RWPE1 (cell line): Measurements from ENCODE around the gene STPG4.

Source experiments
- CTCF ChIA-PET: fragments of 350-600 bp; sonication (Branson Sonifier 250); formaldehyde crosslinking; extraction: SDS; loops from one replicate; lab custom pipeline; 2021; lab: Yijun Ruan, JAX
- POLR2A ChIA-PET: fragments of 400-600 bp; formaldehyde crosslinking; extraction: SDS; loops from one replicate; lab custom pipeline; 2020; ENCODE audit warnings: antibody characterized with exemption; ENCODE audit not compliant: low non-redundant PET; lab: Yijun Ruan, JAX
- DNase-seq: peaks from one replicate; pipeline ENCODE4 v3.0.0; 2012; ENCODE audit warnings: low spot score
- H3K27ac ChIP-seq: fragments of 450-650 bp; 2 replicates; pipeline ENCODE4 v1.5.1; 2017
- TF ChIP-seq, protein P1 (sequence below): fragments of 450-650 bp; conservative IDR thresholded peaks from 2 replicates; pipeline ENCODE4 v1.5.1; 2017; ENCODE audit warnings: low read depth, mild to moderate bottlenecking

STPG4 gene

DNA sequence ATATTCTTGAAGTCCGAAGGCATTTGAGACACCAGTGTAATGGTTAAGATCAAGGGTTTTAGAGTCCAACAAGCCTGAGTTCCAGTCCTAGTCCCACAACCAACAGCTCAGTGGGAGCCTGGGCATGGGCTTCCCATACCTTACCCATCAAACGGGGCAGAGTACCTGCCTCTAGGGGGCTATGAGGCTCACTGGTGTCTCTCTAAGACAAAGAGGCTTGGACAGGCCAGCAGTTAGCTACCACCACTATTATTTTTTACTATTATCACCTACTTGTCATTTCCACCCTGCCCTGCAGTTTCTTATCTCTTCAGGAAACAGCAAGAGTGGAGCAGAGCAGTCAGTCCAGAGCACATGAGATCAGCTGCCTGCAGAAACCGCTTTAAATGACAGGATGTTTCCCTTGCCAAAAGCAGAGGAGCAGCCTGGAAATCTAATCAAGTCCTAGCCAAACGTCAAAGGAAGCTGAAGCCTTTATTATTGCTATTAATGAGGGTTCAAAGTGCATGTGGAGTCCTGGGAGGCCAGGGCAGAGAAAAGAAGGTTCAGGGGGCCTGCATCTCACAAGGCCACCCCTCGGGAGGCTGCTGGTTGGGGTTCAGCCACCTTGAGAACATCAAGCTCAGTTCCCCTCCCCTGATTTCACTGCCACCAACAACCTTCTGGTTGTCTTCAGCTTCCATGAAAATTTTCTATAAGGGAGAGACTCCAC is 66.6 kb downstream of the STPG4 start:
- no peak overlapping the region for H3K27ac ChIP-seq
- TF ChIP-seq, protein P1, sequence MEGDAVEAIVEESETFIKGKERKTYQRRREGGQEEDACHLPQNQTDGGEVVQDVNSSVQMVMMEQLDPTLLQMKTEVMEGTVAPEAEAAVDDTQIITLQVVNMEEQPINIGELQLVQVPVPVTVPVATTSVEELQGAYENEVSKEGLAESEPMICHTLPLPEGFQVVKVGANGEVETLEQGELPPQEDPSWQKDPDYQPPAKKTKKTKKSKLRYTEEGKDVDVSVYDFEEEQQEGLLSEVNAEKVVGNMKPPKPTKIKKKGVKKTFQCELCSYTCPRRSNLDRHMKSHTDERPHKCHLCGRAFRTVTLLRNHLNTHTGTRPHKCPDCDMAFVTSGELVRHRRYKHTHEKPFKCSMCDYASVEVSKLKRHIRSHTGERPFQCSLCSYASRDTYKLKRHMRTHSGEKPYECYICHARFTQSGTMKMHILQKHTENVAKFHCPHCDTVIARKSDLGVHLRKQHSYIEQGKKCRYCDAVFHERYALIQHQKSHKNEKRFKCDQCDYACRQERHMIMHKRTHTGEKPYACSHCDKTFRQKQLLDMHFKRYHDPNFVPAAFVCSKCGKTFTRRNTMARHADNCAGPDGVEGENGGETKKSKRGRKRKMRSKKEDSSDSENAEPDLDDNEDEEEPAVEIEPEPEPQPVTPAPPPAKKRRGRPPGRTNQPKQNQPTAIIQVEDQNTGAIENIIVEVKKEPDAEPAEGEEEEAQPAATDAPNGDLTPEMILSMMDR: no peak
- no peak for DNase-seq
- CTCF ChIA-PET: interaction anchor here (0.9 kb wide), 1 partner anchor 235 kb away, joined by 3 read pairs; no protein-coding TSS in a partner anchor
- POLR2A ChIA-PET: no interaction called here

DNA sequence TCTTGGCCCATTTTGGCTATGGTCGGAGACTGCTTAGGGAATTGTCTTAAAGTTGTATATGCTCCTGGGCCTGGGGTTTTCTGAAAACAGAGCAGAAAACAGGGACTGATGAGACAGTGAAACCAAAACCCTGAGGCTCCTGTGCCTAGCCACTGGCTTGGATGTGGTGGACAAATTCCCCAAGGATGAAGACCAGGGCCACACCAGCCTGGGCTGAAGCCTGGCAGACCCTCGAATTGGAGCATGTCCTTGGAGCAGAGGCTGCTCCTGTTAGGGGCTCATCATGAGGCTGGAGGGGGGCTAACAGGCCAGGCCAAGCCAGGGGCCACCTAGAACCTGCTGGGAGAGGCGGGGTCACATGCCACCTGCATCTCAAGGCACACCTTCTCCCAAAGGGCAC is 68.1 kb downstream of the STPG4 start:
- POLR2A ChIA-PET: no interaction called here
- CTCF ChIA-PET: interaction anchor here (0.5 kb wide), 1 partner anchor 220 kb away, joined by 3 read pairs; no protein-coding TSS in a partner anchor
- TF ChIP-seq, protein P1: no peak
- H3K27ac ChIP-seq: no peak overlapping the region
- DNase-seq: no peak

DNA sequence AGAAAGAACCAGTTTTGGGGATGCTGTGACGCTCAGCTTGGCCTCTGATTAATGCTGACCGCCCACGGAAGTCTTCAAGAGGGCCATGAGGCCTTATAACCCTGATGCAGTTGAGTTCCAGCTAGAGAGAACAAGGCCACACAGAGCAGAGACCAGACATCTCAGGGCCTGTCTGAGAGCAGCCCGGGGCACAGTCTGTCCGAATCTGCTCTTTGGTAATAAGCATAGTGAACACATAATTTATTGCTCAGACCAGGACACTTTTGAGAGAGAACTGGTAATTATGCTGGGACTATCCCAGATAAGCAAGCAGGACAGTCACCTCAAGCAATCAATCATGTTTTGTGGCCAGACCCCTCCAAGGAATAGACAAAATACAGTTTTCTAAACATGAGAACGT is 68.5 kb downstream of the STPG4 start:
- POLR2A ChIA-PET: no interaction called here

DNA sequence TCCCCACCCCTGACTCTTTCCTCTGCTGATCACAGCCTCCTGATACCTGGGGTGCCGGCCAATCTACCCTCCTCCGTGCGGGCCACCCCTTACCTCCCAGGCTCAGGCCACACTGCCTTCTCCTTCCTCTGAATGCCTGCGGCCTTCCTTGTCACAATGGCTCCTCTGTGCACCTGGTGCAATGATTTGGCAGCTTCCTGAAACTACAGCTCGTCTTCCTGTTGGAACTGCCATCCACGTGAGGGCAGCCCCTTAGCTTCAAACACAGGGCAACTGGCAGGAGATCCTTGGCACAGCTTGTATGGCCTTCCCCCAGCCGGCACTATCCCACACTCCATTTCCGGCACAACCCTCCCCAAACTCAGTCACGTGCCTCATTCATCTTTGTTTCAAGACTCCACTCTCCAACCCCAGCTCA is 69.0 kb downstream of the STPG4 start:
- no peak for DNase-seq
- CTCF ChIA-PET: no interaction called here
- no peak overlapping the region for H3K27ac ChIP-seq
- POLR2A ChIA-PET: no interaction called here
- TF ChIP-seq, protein P1: no peak

More for the DNA sequence above, 68.5 kb downstream of the STPG4 start:
- TF ChIP-seq, protein P1: no peak
- H3K27ac ChIP-seq: no peak overlapping the region
- no peak for DNase-seq
- CTCF ChIA-PET: interaction anchor here (0.5 kb wide), 1 partner anchor 221 kb away, joined by 3 read pairs; no protein-coding TSS in a partner anchor

DNA sequence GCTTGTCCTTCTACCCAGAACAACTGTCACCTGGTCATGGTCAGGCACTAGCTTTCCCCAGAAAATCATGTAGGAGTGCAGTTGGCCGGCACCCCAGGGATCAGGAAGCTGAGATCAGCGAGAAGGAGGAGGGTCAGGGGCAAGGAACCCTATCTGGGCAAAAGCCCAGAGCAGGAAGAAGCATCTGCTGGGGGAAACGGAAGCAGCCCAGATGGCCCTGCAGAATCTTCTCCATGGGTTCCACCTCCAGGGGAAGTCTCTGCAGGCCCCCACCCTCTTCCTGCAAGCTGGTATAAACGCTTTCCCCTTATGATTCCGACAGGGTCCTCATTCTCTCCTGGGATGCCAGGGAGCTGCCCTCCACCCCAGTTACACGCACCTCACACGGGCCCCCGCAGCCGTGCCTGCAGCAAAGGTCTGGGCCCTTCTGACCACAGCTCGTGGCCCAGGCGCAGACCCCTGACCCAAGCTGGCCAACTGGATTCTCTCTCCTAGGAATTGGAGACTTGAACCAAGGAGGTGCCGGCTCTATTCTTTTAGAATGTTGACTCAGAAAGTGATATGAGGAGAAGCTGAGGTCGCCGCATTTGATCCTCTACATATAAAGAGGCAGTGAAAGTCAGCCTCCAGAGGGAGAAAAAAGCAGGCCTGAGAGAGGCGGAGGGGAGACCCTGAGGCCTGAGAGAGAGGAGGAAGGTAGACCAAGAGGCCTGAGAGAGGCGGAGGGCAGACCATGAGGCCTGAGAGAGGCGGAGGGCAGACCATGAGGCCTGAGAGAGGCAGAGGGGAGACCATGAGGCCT is 71.0 kb downstream of the STPG4 start:
- ChIA-PET POLR2A (no interaction called here), CTCF (no interaction called here)
- no peak for DNase-seq
- H3K27ac ChIP-seq: no peak overlapping the region
- TF ChIP-seq, protein P1: no peak

DNA sequence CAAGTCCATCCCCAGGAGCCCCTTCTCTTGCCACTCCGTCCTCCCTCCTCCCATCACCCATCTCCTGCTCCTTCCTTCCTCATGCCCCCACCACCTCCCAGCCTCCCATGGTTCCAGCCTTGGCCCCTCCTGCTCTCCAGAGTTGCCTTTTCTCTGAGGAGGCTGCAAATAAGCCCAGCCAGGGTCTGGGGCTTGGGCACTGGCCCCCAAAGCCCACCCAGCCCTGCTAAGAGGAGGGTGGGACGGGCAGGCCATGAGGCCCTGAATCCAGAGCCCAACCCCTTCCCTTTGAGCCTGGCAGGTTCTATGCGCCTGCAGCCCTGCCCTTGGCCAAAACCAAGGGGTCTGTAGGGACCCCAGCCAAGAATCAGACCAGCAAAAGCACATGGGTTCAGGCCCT is 71.6 kb downstream of the STPG4 start:
- ChIA-PET POLR2A (no interaction called here), CTCF (no interaction called here)
- no peak for DNase-seq
- TF ChIP-seq, protein P1: no peak
- H3K27ac ChIP-seq: no peak overlapping the region
